Endothelial cell of umbilical vein (primary cell): ENCODE data around the gene SYNM.
"Not testable (repeated sequence)": the region's sequence is repeated elsewhere in the genome, so short reads cannot be mapped to it uniquely, and the experiment has no call there.

Experiments
- JUN ChIP-seq: IDR thresholded peaks from 2 replicates; pipeline ENCODE4 v1.6.1; 2011; ENCODE audit warnings: borderline replicate concordance, low read depth; ENCODE audit not compliant: insufficient read length, insufficient read depth
- POLR2AphosphoS5 ChIP-seq: IDR thresholded peaks from 2 replicates; pipeline ENCODE4 v1.6.1; 2012; ENCODE audit warnings: low read depth, mild to moderate bottlenecking, control low read depth, low read length, moderate library complexity; ENCODE audit not compliant: insufficient read depth
- TF ChIP-seq, protein P1 (sequence below), 2 donors: IDR thresholded peaks; 1 replicate in 1 of 2; 2 replicates in 1 of 2; pipeline ENCODE4 v1.5.1; 2011; ENCODE audit warnings: low read length in 2 of 2, mild to moderate bottlenecking in 2 of 2, moderate library complexity in 2 of 2, control low read depth in 1 of 2, inconsistent platforms in 1 of 2, low read depth in 1 of 2; ENCODE audit not compliant: insufficient read depth in 1 of 2; ENCODE audit errors: extremely low read depth in 1 of 2

DNA sequence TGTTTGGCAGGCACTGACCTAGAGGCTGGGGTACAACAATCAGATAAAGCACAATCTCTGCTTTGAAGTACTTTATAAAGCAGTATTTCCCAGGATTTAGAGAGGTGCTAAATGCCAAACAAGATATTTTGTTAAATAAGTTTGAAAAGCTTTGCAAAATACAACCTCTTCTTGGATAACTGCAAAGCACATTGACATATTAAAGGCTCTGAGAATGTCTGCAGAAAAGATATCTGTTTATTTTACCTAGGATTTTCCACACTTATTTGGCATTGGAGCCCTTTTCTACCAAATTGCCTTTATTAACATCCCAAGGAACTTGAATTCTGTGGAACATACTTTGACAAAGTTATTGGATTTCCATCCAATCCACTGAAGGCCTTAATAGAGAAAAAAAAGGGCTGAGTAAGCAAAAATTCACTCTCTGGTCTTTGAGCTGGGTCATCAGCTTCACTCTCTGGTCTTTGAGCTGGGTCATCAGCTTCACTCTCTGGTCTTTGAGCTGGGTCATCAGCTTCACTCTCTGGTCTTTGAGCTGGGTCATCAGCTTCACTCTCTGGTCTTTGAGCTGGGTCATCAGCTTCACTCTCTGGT lies 29.7 kb upstream of the SYNM start:
- TF ChIP-seq JUN, POLR2AphosphoS5: not testable (repeated sequence)
- TF ChIP-seq, protein P1, sequence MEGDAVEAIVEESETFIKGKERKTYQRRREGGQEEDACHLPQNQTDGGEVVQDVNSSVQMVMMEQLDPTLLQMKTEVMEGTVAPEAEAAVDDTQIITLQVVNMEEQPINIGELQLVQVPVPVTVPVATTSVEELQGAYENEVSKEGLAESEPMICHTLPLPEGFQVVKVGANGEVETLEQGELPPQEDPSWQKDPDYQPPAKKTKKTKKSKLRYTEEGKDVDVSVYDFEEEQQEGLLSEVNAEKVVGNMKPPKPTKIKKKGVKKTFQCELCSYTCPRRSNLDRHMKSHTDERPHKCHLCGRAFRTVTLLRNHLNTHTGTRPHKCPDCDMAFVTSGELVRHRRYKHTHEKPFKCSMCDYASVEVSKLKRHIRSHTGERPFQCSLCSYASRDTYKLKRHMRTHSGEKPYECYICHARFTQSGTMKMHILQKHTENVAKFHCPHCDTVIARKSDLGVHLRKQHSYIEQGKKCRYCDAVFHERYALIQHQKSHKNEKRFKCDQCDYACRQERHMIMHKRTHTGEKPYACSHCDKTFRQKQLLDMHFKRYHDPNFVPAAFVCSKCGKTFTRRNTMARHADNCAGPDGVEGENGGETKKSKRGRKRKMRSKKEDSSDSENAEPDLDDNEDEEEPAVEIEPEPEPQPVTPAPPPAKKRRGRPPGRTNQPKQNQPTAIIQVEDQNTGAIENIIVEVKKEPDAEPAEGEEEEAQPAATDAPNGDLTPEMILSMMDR (IDR thresholded peaks at IDR 0.05; ENCODE audit: extremely low read depth in 1 of 2, insufficient read depth in 1 of 2, low read depth in 1 of 2, low read length in 2 of 2) = not testable (repeated sequence)
